HepG2 (cell line): ENCODE data around the gene FGFR2. TPM values are rescaled to one million over a fixed set of nuclear protein-coding genes. Genes with fewer than 3 reads are reported as not detected.

ENCODE experiments used
- CCAR2 ChIP-seq: fragments of 200-400 bp; formaldehyde crosslinking; optimal IDR thresholded peaks from 2 replicates; pipeline ENCODE3; 2018; ENCODE audit warnings: low read depth, mild to moderate bottlenecking, low read length, moderate library complexity
- CENPT ChIP-seq: sonication (generic); formaldehyde crosslinking; IDR thresholded peaks from 2 replicates; pipeline ENCODE4 v1.8.0; 2022; ENCODE audit warnings: low read depth, mild to moderate bottlenecking, moderate library complexity, missing genetic modification reagents
- CHD4 ChIP-seq: fragments of 200-600 bp; sonication (generic); IDR thresholded peaks from 2 replicates; pipeline ENCODE4 v1.7.0; 2017; ENCODE audit warnings: mild to moderate bottlenecking, low read length, borderline replicate concordance
- DPF2 ChIP-seq: sonication (generic); formaldehyde crosslinking; IDR thresholded peaks from 2 replicates; pipeline ENCODE4 v1.4.0; 2020; ENCODE audit warnings: mild to moderate bottlenecking, low read depth, missing genetic modification reagents, borderline replicate concordance
- MTF2 ChIP-seq: sonication (generic); formaldehyde crosslinking; IDR thresholded peaks from 2 replicates; pipeline ENCODE4 v1.5.0; 2020; ENCODE audit warnings: missing genetic modification reagents, borderline replicate concordance
- RAD51 ChIP-seq: fragments of 450-650 bp; IDR thresholded peaks from 2 replicates; pipeline ENCODE4 v1.6.1; 2016; ENCODE audit warnings: borderline replicate concordance
- RNF219 ChIP-seq: sonication (generic); formaldehyde crosslinking; IDR thresholded peaks from 2 replicates; pipeline ENCODE4 v1.5.0; 2020; ENCODE audit warnings: mild to moderate bottlenecking, missing genetic modification reagents
- SMC3 ChIP-seq: IDR thresholded peaks from 2 replicates; pipeline ENCODE4 v1.6.1; 2011; ENCODE audit warnings: low read length, improper control_type of control experiment
- SNAPC5 ChIP-seq: sonication (generic); formaldehyde crosslinking; IDR thresholded peaks from 2 replicates; pipeline ENCODE4 v1.8.1; 2023; ENCODE audit warnings: mild to moderate bottlenecking, missing genetic modification reagents, borderline replicate concordance
- ZBTB33 ChIP-seq: sonication (generic); formaldehyde crosslinking; IDR thresholded peaks from 2 replicates; pipeline ENCODE4 v1.4.0; 2020; ENCODE audit warnings: missing genetic modification reagents
- ZFP41 ChIP-seq: sonication (generic); formaldehyde crosslinking; IDR thresholded peaks from 2 replicates; pipeline ENCODE4 v1.4.0; 2020; ENCODE audit warnings: mild to moderate bottlenecking, missing genetic modification reagents, borderline replicate concordance
- ZNF446 ChIP-seq: sonication (generic); formaldehyde crosslinking; IDR thresholded peaks from 2 replicates; pipeline ENCODE4 v1.5.0; 2020; ENCODE audit warnings: mild to moderate bottlenecking, missing genetic modification reagents
- ZNF646 ChIP-seq: sonication (generic); formaldehyde crosslinking; IDR thresholded peaks from 2 replicates; pipeline ENCODE4 v1.9.0; 2021; ENCODE audit warnings: mild to moderate bottlenecking, missing genetic modification reagents
- ZNF761 ChIP-seq: sonication (generic); formaldehyde crosslinking; conservative IDR thresholded peaks from 2 replicates; pipeline ENCODE4 v1.4.0; 2020; ENCODE audit warnings: mild to moderate bottlenecking, missing genetic modification reagents
- ZNF766 ChIP-seq: sonication (generic); formaldehyde crosslinking; IDR thresholded peaks from 2 replicates; pipeline ENCODE4 v1.5.0; 2020; ENCODE audit warnings: missing genetic modification reagents, borderline replicate concordance
- ZNF773 ChIP-seq: sonication (generic); formaldehyde crosslinking; IDR thresholded peaks from 2 replicates; pipeline ENCODE4 v1.4.0; 2020; ENCODE audit warnings: missing genetic modification reagents, borderline replicate concordance
- ZNF777 ChIP-seq: sonication (generic); formaldehyde crosslinking; IDR thresholded peaks from 2 replicates; pipeline ENCODE4 v1.4.0; 2020; ENCODE audit warnings: missing genetic modification reagents
- ZNF841 ChIP-seq: sonication (generic); formaldehyde crosslinking; IDR thresholded peaks from 2 replicates; pipeline ENCODE4 v1.8.1; 2023; ENCODE audit warnings: missing genetic modification reagents, borderline replicate concordance
- polyA plus RNA-seq, 8 experiments: library from polyadenylated mRNA; depleted of rRNA in 3 of 8; stranded (reverse) in 7 of 8; unstranded in 1 of 8; fragments of >200 nt; fragmentation: Illumina TruSeq in 4 of 8; extraction: Trizol in 4 of 8; gene quantifications; 2 replicates each; pipeline versions ENCODE4 v1.2.1 to v1.2.3, GENCODE V29; 2011 to 2016; ENCODE audit warnings: low read depth in 4 of 8, missing spikeins in 1 of 8, mixed read lengths in 1 of 8; ENCODE audit not compliant: insufficient read depth in 1 of 8
- total RNA-seq, 5 experiments: library from RNA; depleted of rRNA; stranded (reverse); fragments of >200 nt; fragmentation: Illumina TruSeq; extraction: Trizol; gene quantifications; 2 replicates each; pipeline ENCODE4 v1.2.3, GENCODE V29; 2016; ENCODE audit warnings: low read depth in 1 of 5

FGFR2 gene
- total and polyA plus RNA-seq, 2 of the 13 experiments (the other 11 are each of a cell fraction or from before 2014, with no cell fraction given) = 1.6 to 2.6 TPM

GRCh38 chr10:121532292-121532864 lies 65.9 kb downstream of the FGFR2 start (continued):
- TF ChIP-seq ZNF766 (CRISPR knock-in tag) (no peak), DPF2 (CRISPR knock-in tag) (no peak), MTF2 (CRISPR knock-in tag) (no peak), ZFP41 (no peak), RAD51 (no peak), CHD4 (no peak), ZNF761 (CRISPR knock-in tag) (no peak), ZBTB33 (CRISPR knock-in tag) (no peak), ZNF646 (CRISPR knock-in tag) (peak; percentile 16; the same call in 1 of the 2 replicates), CENPT (CRISPR knock-in tag) (no peak), RNF219 (CRISPR knock-in tag) (no peak), ZNF841 (CRISPR knock-in tag) (no peak), ZNF777 (no peak), ZNF773 (CRISPR knock-in tag) (no peak), SMC3 (no peak), SNAPC5 (CRISPR knock-in tag) (no peak), ZNF446 (CRISPR knock-in tag) (no peak), CCAR2 (no peak)
